HepG2 (cell line): ENCODE measurements around the gene SSNA1. TPM values are rescaled to one million over a fixed set of nuclear protein-coding genes. Genes with fewer than 3 reads are reported as not detected.
A peak's percentile ranks its signal among the peaks of the same experiment; 100 is the strongest.

Experiments
- ATAC-seq: fragments of 200-7000 bp; cut with Tn5 transposase; 3 replicates; pipeline ENCODE4 v1.9.1; 2020; ENCODE audit warnings: mild to moderate bottlenecking, moderate library complexity
- BruUV-seq: library from RNA; stranded (reverse); fragments of 400-500 nt; replicated peaks from 2 replicates; lab custom pipeline; 2021; lab: Mats Ljungman, UMichigan
- CTCF ChIA-PET: fragments of 300-600 bp; formaldehyde crosslinking; extraction: SDS; loops from one replicate; lab custom pipeline; 2021; ENCODE audit warnings: low total read pairs, inconsistent platforms, low intra/inter-chr PET ratio; lab: Yijun Ruan, JAX
- POLR2A ChIA-PET: fragments of 350-600 bp; sonication (Branson Sonifier 250); formaldehyde crosslinking; loops from one replicate; lab custom pipeline; 2020; ENCODE audit warnings: antibody characterized with exemption, inconsistent platforms; lab: Yijun Ruan, JAX
- DNase-seq: peaks from one replicate; pipeline ENCODE4 v3.0.0-alpha.2; 2015; ENCODE audit warnings: low spot score
- FAIRE-seq: peaks from 3 replicates; lab custom pipeline; 2011; peaks lifted over from hg19 to GRCh38; lab: Jason Lieb, UNC
- H2AFZ ChIP-seq: one replicate; pipeline ENCODE4 v1.6.1; 2011; ENCODE audit warnings: low read length, inconsistent platforms
- H3K27ac ChIP-seq: fragments of 300-600 bp; 3 replicates; pipeline ENCODE4 v1.8.0; 2011; ENCODE audit warnings: mixed run types, mild to moderate bottlenecking, mixed read lengths, low read length, inconsistent platforms; ENCODE audit not compliant: insufficient read depth; ENCODE audit errors: extremely low read length
- H3K27me3 ChIP-seq, 2 experiments: fragments of 200-600 bp in 1 of 2; 2 replicates in 1 of 2; 3 replicates in 1 of 2; pipeline versions ENCODE4 v1.6.0 to v1.8.0; 2011; ENCODE audit warnings: low read length in 2 of 2, mild to moderate bottlenecking in 2 of 2, moderate library complexity in 2 of 2, inconsistent platforms in 1 of 2; ENCODE audit not compliant: insufficient read depth in 2 of 2, control insufficient read depth in 1 of 2
- H3K36me3 ChIP-seq, 2 experiments: fragments of 200-600 bp in 1 of 2; replicated peaks in 1 of 2; 2 replicates in 1 of 2; 3 replicates in 1 of 2; pipeline versions ENCODE4 v1.5.1 to v1.8.0; 2011; ENCODE audit warnings: low read length in 2 of 2, inconsistent platforms in 1 of 2; ENCODE audit not compliant: insufficient read depth in 2 of 2, control insufficient read depth in 1 of 2
- H3K4me1 ChIP-seq: 2 replicates; pipeline ENCODE4 v1.5.1; 2012; ENCODE audit warnings: low read length, inconsistent platforms; ENCODE audit not compliant: insufficient read depth
- H3K4me2 ChIP-seq: 2 replicates; pipeline ENCODE4 v1.6.0; 2011; ENCODE audit warnings: low read depth, low read length, inconsistent platforms
- H3K4me3 ChIP-seq, 3 experiments: fragments of 200-600 bp in 1 of 3; sonication (generic), shearing (Covaris generic) in 1 of 3; replicated peaks in 1 of 3; 2 replicates each; pipeline ENCODE4 v1.5.1; 2011 to 2016; ENCODE audit warnings: low read length in 3 of 3, inconsistent platforms in 2 of 3, low read depth in 2 of 3, mild to moderate bottlenecking in 2 of 3, control low read depth in 1 of 3, mixed read lengths in 1 of 3; ENCODE audit not compliant: insufficient read depth in 1 of 3
- H3K79me2 ChIP-seq: one replicate; pipeline ENCODE4 v1.6.1; 2011; ENCODE audit warnings: low read length, inconsistent platforms; ENCODE audit not compliant: insufficient read depth
- H3K9ac ChIP-seq: 2 replicates; pipeline ENCODE4 v1.6.0; 2011; ENCODE audit warnings: mild to moderate bottlenecking, low read depth, low read length, inconsistent platforms; ENCODE audit not compliant: insufficient read depth
- H3K9me3 ChIP-seq: 2 replicates; pipeline ENCODE4 v1.5.1; 2012; ENCODE audit warnings: mild to moderate bottlenecking, low read length
- H4K20me1 ChIP-seq: 2 replicates; pipeline ENCODE4 v1.6.0; 2011; ENCODE audit warnings: inconsistent platforms, mild to moderate bottlenecking, low read length, moderate library complexity; ENCODE audit not compliant: insufficient read depth
- FOXM1 ChIP-seq: sonication (generic); formaldehyde crosslinking; IDR thresholded peaks from 2 replicates; pipeline ENCODE4 v1.5.0; 2020; ENCODE audit warnings: missing genetic modification reagents
- GABPA ChIP-seq, 2 experiments: IDR thresholded peaks; 2 replicates each; pipeline ENCODE4 v1.6.1; 2011 to 2016; ENCODE audit warnings: low read depth in 2 of 2, low read length in 1 of 2, missing biosample characterization in 1 of 2, missing genetic modification characterization in 1 of 2
- MTF2 ChIP-seq: sonication (generic); formaldehyde crosslinking; IDR thresholded peaks from 2 replicates; pipeline ENCODE4 v1.5.0; 2020; ENCODE audit warnings: missing genetic modification reagents, borderline replicate concordance
- NFRKB ChIP-seq: fragments of 450-650 bp; IDR thresholded peaks from 2 replicates; pipeline ENCODE4 v1.6.1; 2017
- SNAI1 ChIP-seq: sonication (generic); formaldehyde crosslinking; IDR thresholded peaks from 2 replicates; pipeline ENCODE4 v1.5.0; 2020; ENCODE audit warnings: mild to moderate bottlenecking, missing genetic modification reagents, borderline replicate concordance
- STAT5B ChIP-seq: sonication (generic); formaldehyde crosslinking; IDR thresholded peaks from 2 replicates; pipeline ENCODE4 v1.4.0; 2020; ENCODE audit warnings: missing genetic modification reagents
- ZNF260 ChIP-seq: sonication (generic); formaldehyde crosslinking; IDR thresholded peaks from 2 replicates; pipeline ENCODE4 v1.4.0; 2020; ENCODE audit warnings: missing genetic modification reagents, low read depth, mild to moderate bottlenecking, borderline replicate concordance
- ZNF44 ChIP-seq: sonication (generic); formaldehyde crosslinking; IDR thresholded peaks from 2 replicates; pipeline ENCODE4 v1.5.1; 2020; ENCODE audit warnings: mild to moderate bottlenecking, missing genetic modification reagents
- WGBS: methylation state at CpG from one replicate; pipeline ENCODE4 v1.1.6; 2017; ENCODE audit warnings: low lambda C conversion rate; 5-methylcytosine and 5-hydroxymethylcytosine counted together
- in situ Hi-C: cut with HindIII; loops from 2 replicates; pipeline ENCODE4 v1.10.0; 2017; ENCODE audit warnings: low pct_unique_long_range_greater_than_20kb; ENCODE audit not compliant: extremely low pct_ligation_motif_present
- intact Hi-C: fragments of 100-400 bp; cut with micrococcal nuclease; formaldehyde crosslinking; loops from one replicate; pipeline ENCODE4 v1.10.0; 2022; ENCODE audit not compliant: unreplicated experiment
- polyA plus RNA-seq, 8 experiments: library from polyadenylated mRNA; depleted of rRNA in 3 of 8; stranded (reverse) in 7 of 8; unstranded in 1 of 8; fragments of >200 nt; fragmentation: Illumina TruSeq in 4 of 8; extraction: Trizol in 4 of 8; gene quantifications; 2 replicates each; pipeline versions ENCODE4 v1.2.1 to v1.2.3, GENCODE V29; 2011 to 2016; ENCODE audit warnings: low read depth in 4 of 8, missing spikeins in 1 of 8, mixed read lengths in 1 of 8; ENCODE audit not compliant: insufficient read depth in 1 of 8
- total RNA-seq, 5 experiments: library from RNA; depleted of rRNA; stranded (reverse); fragments of >200 nt; fragmentation: Illumina TruSeq; extraction: Trizol; gene quantifications; 2 replicates each; pipeline ENCODE4 v1.2.3, GENCODE V29; 2016; ENCODE audit warnings: low read depth in 1 of 5
- TF ChIP-seq, protein P1 (sequence below), 2 experiments: fragments of 450-650 bp in 1 of 2; sonication (generic) in 1 of 2; formaldehyde crosslinking; IDR thresholded peaks; 2 replicates each; pipeline versions ENCODE4 v1.5.0 to v1.8.0; 2020 to 2022; ENCODE audit warnings: mild to moderate bottlenecking in 1 of 2, missing genetic modification reagents in 1 of 2
- TF ChIP-seq, protein P2 (sequence below): IDR thresholded peaks from 2 replicates; pipeline ENCODE4 v1.6.1; 2016
- TF ChIP-seq, protein P3 (sequence below): sonication (generic); formaldehyde crosslinking; IDR thresholded peaks from 2 replicates; pipeline ENCODE4 v1.8.1; 2023; ENCODE audit warnings: missing genetic modification reagents, mild to moderate bottlenecking, borderline replicate concordance
- TF ChIP-seq, protein P4 (sequence below): sonication (generic); formaldehyde crosslinking; IDR thresholded peaks from 2 replicates; pipeline ENCODE4 v1.8.0; 2022; ENCODE audit warnings: mild to moderate bottlenecking, missing genetic modification reagents
- TF ChIP-seq, protein P5 (sequence below): sonication (generic); formaldehyde crosslinking; IDR thresholded peaks from 2 replicates; pipeline ENCODE4 v1.4.0; 2020; ENCODE audit warnings: mild to moderate bottlenecking, missing genetic modification reagents
- TF ChIP-seq, protein P6 (sequence below): sonication (generic); formaldehyde crosslinking; IDR thresholded peaks from 2 replicates; pipeline ENCODE4 v1.4.0; 2020; ENCODE audit warnings: missing genetic modification reagents

The SSNA1 gene
- total and polyA plus RNA-seq, 2 of the 13 experiments (the other 11 are each of a cell fraction or from before 2014, with no cell fraction given), result 35.9 to 49.4 TPM

DNA sequence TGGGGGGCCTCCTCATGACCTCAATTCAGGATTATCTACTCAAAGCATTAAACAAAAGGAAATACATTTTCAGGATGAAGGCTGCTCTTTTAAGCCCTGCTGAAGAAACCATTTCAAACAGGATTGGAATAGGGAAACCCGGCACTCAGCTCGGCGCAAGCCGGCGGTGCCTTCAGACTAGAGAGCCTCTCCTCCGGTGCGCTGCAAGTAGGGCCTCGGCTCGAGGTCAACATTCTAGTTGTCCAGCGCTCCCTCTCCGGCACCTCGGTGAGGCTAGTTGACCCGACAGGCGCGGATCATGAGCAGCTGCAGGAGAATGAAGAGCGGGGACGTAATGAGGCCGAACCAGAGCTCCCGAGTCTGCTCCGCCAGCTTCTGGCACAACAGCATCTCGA is 16.3 kb downstream of the SSNA1 start (continued):
- TF ChIP-seq, protein P1, sequence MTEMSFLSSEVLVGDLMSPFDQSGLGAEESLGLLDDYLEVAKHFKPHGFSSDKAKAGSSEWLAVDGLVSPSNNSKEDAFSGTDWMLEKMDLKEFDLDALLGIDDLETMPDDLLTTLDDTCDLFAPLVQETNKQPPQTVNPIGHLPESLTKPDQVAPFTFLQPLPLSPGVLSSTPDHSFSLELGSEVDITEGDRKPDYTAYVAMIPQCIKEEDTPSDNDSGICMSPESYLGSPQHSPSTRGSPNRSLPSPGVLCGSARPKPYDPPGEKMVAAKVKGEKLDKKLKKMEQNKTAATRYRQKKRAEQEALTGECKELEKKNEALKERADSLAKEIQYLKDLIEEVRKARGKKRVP (CRISPR knock-in tag; IDR thresholded peaks at IDR 0.05), result no peak
- TF ChIP-seq MTF2, result no peak
- TF ChIP-seq ZNF260 (CRISPR knock-in tag), result no peak
- TF ChIP-seq ZNF44, result no peak
- no peak for TF ChIP-seq GABPA (IDR thresholded peaks at IDR 0.05; ENCODE audit: low read depth, low read length)
- 0 out of 2 replicates have a peak, but pooled peaks have one; percentile 4 for TF ChIP-seq GABPA (CRISPR knock-in tag; IDR thresholded peaks at IDR 0.05; ENCODE audit: low read depth)
- TF ChIP-seq, protein P2, sequence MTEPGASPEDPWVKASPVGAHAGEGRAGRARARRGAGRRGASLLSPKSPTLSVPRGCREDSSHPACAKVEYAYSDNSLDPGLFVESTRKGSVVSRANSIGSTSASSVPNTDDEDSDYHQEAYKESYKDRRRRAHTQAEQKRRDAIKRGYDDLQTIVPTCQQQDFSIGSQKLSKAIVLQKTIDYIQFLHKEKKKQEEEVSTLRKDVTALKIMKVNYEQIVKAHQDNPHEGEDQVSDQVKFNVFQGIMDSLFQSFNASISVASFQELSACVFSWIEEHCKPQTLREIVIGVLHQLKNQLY (CRISPR knock-in tag), result no peak
- TF ChIP-seq, protein P3, sequence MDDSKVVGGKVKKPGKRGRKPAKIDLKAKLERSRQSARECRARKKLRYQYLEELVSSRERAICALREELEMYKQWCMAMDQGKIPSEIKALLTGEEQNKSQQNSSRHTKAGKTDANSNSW, result 0 out of 2 replicates have a peak, but pooled peaks have one; percentile 11

DNA sequence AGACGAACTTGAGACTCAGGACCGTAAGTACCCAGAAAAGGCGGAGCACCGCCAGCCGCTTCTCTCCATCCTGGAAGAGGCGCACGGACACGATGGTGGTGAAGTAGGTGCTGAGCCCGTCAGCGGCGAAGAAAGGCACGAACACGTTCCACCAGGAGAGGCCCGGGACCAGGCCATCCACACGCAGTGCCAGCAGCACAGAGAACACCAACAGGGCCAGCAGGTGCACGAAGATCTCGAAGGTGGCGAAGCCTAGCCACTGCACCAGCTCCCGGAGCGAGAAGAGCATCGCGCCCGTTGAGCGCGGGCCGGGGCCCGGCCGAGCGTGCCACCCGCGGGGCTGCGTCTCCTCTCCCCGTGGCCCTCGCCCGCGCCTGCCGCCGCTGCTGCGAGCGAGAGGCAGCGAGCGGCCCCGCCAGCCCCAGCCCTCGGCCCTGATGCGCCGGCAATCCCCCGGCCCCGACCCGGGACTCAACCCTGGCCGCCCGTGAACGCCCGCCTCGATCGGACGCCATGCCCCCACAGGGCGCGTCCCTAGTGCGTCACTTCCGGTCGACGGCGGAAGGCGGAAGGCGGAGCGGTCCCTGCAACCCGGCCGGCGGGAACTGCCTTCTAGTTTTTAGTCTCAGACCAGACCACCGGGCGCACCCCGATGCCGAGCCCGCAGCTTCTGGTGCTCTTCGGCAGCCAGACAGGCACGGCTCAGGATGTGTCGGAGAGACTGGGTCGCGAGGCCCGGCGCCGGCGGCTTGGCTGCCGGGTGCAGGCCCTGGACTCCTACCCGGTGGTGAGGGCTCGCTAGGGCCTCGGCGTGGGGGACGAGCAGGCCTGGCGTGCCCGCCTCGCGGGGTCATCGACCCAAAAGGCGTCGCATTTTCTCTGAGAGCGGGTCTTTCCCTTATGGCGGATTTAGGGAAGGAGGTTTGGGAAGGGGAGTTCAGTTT is 16.9 kb downstream of the SSNA1 start, which contains the start of the genes NDOR1 and TMEM203:
NDOR1 (plus strand) TSS at position 575 of the 944 bp plus-strand sequence; CDS start at position 653, 78 bp downstream.
TMEM203 (minus strand) TSS at position 523 of the 944 bp plus-strand sequence; CDS start at position 289, 234 bp downstream.
- Histone ChIP-seq H2AFZ (no peak within 1 kb of the TSS), H3K4me3 (peak within 1 kb of the TSS; percentile 90 to 93 (median 92)), H3K36me3 (no peaks in the 10 kb centered on the region), H3K27ac (peak within 1 kb of the TSS; percentile 61), H3K9me3 (no peaks in the 10 kb centered on the region), H3K79me2 (peaks cover 40% of the 10 kb centered on the region), H3K4me2 (peak within 1 kb of the TSS; percentile 95), H3K27me3 (no peaks in the 10 kb centered on the region; a peak in 1 of 5 replicates), H3K9ac (peak within 1 kb of the TSS; percentile 88), H3K4me1 (peaks cover 50% of the 10 kb centered on the region), H4K20me1 (0 out of 2 replicates have a peak, but pooled peaks cover 4% of the 10 kb centered on the region)
- no TSS peak for BruUV-seq
- ATAC-seq (peak; percentile 37), DNase-seq (peak; percentile 75), FAIRE-seq (no peak)
- in situ Hi-C loops (no loop called here), intact Hi-C loops (loop anchor here (2.0 kb wide), 1 partner anchor 17 kb away; the partner anchor contains the start of genes ANAPC2 and SSNA1)
- CTCF ChIA-PET, result no interaction called here
- POLR2A ChIA-PET, result interaction anchor here (1.8 to 8.8 kb wide), 3 partner anchors 16 to 17 kb away, joined by 5 to 225 read pairs (median 15); partner anchors contain the start of genes ANAPC2, CYSRT1, RNF208 and RNF224
- WGBS, result 2% methylated on average over 13 of the region's 98 CpGs
- TF ChIP-seq SNAI1 (CRISPR knock-in tag) (no peak), FOXM1 (no peak), STAT5B (CRISPR knock-in tag) (no peak), NFRKB (no peak)
- TF ChIP-seq, protein P4, sequence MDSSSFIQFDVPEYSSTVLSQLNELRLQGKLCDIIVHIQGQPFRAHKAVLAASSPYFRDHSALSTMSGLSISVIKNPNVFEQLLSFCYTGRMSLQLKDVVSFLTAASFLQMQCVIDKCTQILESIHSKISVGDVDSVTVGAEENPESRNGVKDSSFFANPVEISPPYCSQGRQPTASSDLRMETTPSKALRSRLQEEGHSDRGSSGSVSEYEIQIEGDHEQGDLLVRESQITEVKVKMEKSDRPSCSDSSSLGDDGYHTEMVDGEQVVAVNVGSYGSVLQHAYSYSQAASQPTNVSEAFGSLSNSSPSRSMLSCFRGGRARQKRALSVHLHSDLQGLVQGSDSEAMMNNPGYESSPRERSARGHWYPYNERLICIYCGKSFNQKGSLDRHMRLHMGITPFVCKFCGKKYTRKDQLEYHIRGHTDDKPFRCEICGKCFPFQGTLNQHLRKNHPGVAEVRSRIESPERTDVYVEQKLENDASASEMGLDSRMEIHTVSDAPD (CRISPR knock-in tag), result no peak
- TF ChIP-seq, protein P5, sequence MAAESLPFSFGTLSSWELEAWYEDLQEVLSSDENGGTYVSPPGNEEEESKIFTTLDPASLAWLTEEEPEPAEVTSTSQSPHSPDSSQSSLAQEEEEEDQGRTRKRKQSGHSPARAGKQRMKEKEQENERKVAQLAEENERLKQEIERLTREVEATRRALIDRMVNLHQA (CRISPR knock-in tag), result no peak
- TF ChIP-seq, protein P6, sequence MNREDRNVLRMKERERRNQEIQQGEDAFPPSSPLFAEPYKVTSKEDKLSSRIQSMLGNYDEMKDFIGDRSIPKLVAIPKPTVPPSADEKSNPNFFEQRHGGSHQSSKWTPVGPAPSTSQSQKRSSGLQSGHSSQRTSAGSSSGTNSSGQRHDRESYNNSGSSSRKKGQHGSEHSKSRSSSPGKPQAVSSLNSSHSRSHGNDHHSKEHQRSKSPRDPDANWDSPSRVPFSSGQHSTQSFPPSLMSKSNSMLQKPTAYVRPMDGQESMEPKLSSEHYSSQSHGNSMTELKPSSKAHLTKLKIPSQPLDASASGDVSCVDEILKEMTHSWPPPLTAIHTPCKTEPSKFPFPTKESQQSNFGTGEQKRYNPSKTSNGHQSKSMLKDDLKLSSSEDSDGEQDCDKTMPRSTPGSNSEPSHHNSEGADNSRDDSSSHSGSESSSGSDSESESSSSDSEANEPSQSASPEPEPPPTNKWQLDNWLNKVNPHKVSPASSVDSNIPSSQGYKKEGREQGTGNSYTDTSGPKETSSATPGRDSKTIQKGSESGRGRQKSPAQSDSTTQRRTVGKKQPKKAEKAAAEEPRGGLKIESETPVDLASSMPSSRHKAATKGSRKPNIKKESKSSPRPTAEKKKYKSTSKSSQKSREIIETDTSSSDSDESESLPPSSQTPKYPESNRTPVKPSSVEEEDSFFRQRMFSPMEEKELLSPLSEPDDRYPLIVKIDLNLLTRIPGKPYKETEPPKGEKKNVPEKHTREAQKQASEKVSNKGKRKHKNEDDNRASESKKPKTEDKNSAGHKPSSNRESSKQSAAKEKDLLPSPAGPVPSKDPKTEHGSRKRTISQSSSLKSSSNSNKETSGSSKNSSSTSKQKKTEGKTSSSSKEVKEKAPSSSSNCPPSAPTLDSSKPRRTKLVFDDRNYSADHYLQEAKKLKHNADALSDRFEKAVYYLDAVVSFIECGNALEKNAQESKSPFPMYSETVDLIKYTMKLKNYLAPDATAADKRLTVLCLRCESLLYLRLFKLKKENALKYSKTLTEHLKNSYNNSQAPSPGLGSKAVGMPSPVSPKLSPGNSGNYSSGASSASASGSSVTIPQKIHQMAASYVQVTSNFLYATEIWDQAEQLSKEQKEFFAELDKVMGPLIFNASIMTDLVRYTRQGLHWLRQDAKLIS (CRISPR knock-in tag), result no peak
